Endothelial cell of umbilical vein (primary cell): ENCODE data around the gene CAPN2. TPM values are rescaled to one million over a fixed set of nuclear protein-coding genes. Genes with fewer than 3 reads are reported as not detected.

Experiments
- BruUV-seq: library from RNA; stranded (reverse); fragments of 400-500 nt; replicated peaks from 2 replicates; lab custom pipeline; 2021; lab: Mats Ljungman, UMichigan
- CTCF ChIA-PET: fragments of 300-600, 350-600 bp; sonication (Branson Sonifier 250); formaldehyde crosslinking; loops from one replicate; lab custom pipeline; 2021; ENCODE audit warnings: antibody characterized with exemption, inconsistent platforms; lab: Charles Lee
- POLR2A ChIA-PET: fragments of 300-600, 350-600 bp; sonication (Branson Sonifier 250); formaldehyde crosslinking; loops from one replicate; lab custom pipeline; 2021; ENCODE audit warnings: antibody characterized with exemption, inconsistent platforms; lab: Charles Lee
- DNase-seq: peaks from one replicate; pipeline ENCODE4 v3.0.0-alpha.2; 2011; ENCODE audit warnings: low read depth, low spot score
- FAIRE-seq: peaks from 2 replicates; lab custom pipeline; 2011; peaks lifted over from hg19 to GRCh38; lab: Jason Lieb, UNC
- H2AFZ ChIP-seq: 2 replicates; pipeline ENCODE4 v1.6.0; 2012; ENCODE audit warnings: low read depth, low read length, control low read depth, inconsistent platforms
- H3K27ac ChIP-seq: 2 replicates; pipeline ENCODE4 v1.5.1; 2011; ENCODE audit warnings: low read depth, mild to moderate bottlenecking, control low read depth, low read length, moderate library complexity; ENCODE audit not compliant: insufficient read depth
- H3K27me3 ChIP-seq, 2 experiments: 2 replicates each; pipeline versions ENCODE4 v1.6.0 to v1.6.1; 2011; ENCODE audit warnings: low read length in 2 of 2, mixed read lengths in 1 of 2; ENCODE audit not compliant: control insufficient read depth in 2 of 2, insufficient read depth in 2 of 2
- H3K36me3 ChIP-seq, 2 experiments: 2 replicates in 1 of 2; 3 replicates in 1 of 2; pipeline ENCODE4 v1.5.1; 2011; ENCODE audit warnings: low read length in 2 of 2, mild to moderate bottlenecking in 1 of 2, moderate library complexity in 1 of 2; ENCODE audit not compliant: control insufficient read depth in 2 of 2, insufficient read depth in 2 of 2; ENCODE audit errors: extremely low read depth in 1 of 2
- H3K4me1 ChIP-seq: 3 replicates; pipeline ENCODE4 v1.5.1; 2011; ENCODE audit warnings: mild to moderate bottlenecking, low read length; ENCODE audit not compliant: control insufficient read depth, insufficient read depth; ENCODE audit errors: extremely low read depth
- H3K4me2 ChIP-seq: 2 replicates; pipeline ENCODE4 v1.6.1; 2011; ENCODE audit warnings: low read length, control low read depth, mixed read lengths; ENCODE audit not compliant: insufficient read depth
- H3K4me3 ChIP-seq, 3 experiments: fragments of 200-600 bp in 1 of 3; sonication (generic), shearing (Covaris generic) in 1 of 3; replicated peaks in 1 of 3; 2 replicates each; pipeline ENCODE4 v1.5.1; 2011 to 2016; ENCODE audit warnings: control low read depth in 3 of 3, low read length in 3 of 3, mild to moderate bottlenecking in 2 of 3, inconsistent platforms in 1 of 3, low read depth in 1 of 3, moderate library complexity in 1 of 3; ENCODE audit not compliant: insufficient read depth in 1 of 3
- H3K79me2 ChIP-seq: 2 replicates; pipeline ENCODE4 v1.6.0; 2012; ENCODE audit warnings: low read length, inconsistent platforms; ENCODE audit not compliant: control insufficient read depth, insufficient read depth
- H3K9ac ChIP-seq: replicated peaks from 2 replicates; pipeline ENCODE3; 2011; ENCODE audit warnings: low read length, control low read depth; ENCODE audit not compliant: insufficient read depth; ENCODE audit errors: extremely low read depth
- H3K9me1 ChIP-seq: replicated peaks from 3 replicates; pipeline ENCODE4 v1.6.0; 2011; ENCODE audit warnings: mild to moderate bottlenecking, low read length; ENCODE audit not compliant: control insufficient read depth, insufficient read depth; ENCODE audit errors: extremely low read depth
- H3K9me3 ChIP-seq: replicated peaks from 2 replicates; pipeline ENCODE4 v1.5.1; 2012; ENCODE audit warnings: low read length, inconsistent platforms; ENCODE audit not compliant: control insufficient read depth, insufficient read depth
- H4K20me1 ChIP-seq: replicated peaks from 2 replicates; pipeline ENCODE3; 2011; ENCODE audit warnings: mild to moderate bottlenecking, low read length; ENCODE audit not compliant: control insufficient read depth, insufficient read depth; ENCODE audit errors: extremely low read depth
- CTCF ChIP-seq, 2 donors: IDR thresholded peaks; 1 replicate in 1 of 2; 2 replicates in 1 of 2; pipeline ENCODE4 v1.5.1; 2011; ENCODE audit warnings: low read length in 2 of 2, mild to moderate bottlenecking in 2 of 2, moderate library complexity in 2 of 2, control low read depth in 1 of 2, inconsistent platforms in 1 of 2, low read depth in 1 of 2; ENCODE audit not compliant: insufficient read depth in 1 of 2; ENCODE audit errors: extremely low read depth in 1 of 2
- EZH2 ChIP-seq: IDR thresholded peaks from 2 replicates; pipeline ENCODE4 v1.6.1; 2012; ENCODE audit warnings: borderline replicate concordance, low read depth, mild to moderate bottlenecking, moderate library complexity, low read length, inconsistent platforms; ENCODE audit not compliant: severe bottlenecking
- FOS ChIP-seq: IDR thresholded peaks from 2 replicates; pipeline ENCODE4 v1.6.1; 2011; ENCODE audit warnings: mild to moderate bottlenecking, low read length, moderate library complexity, borderline replicate concordance; ENCODE audit not compliant: insufficient read depth
- GATA2 ChIP-seq: IDR thresholded peaks from 2 replicates; pipeline ENCODE4 v1.7.0; 2011; ENCODE audit warnings: low read depth, mild to moderate bottlenecking, moderate library complexity, mixed read lengths, low read length; ENCODE audit not compliant: insufficient read length, insufficient read depth
- JUN ChIP-seq: IDR thresholded peaks from 2 replicates; pipeline ENCODE4 v1.6.1; 2011; ENCODE audit warnings: borderline replicate concordance, low read depth; ENCODE audit not compliant: insufficient read length, insufficient read depth
- MAX ChIP-seq: IDR thresholded peaks from 2 replicates; pipeline ENCODE4 v1.6.1; 2011; ENCODE audit not compliant: insufficient read depth, insufficient read length
- MYC ChIP-seq: IDR thresholded peaks from one replicate; pipeline ENCODE4 v1.6.1; 2011; ENCODE audit warnings: mild to moderate bottlenecking, low read depth, low read length
- POLR2A ChIP-seq: IDR thresholded peaks from 2 replicates; pipeline ENCODE4 v1.6.1; 2012; ENCODE audit warnings: low read depth, mild to moderate bottlenecking, control low read depth, low read length
- POLR2AphosphoS5 ChIP-seq: IDR thresholded peaks from 2 replicates; pipeline ENCODE4 v1.6.1; 2012; ENCODE audit warnings: low read depth, mild to moderate bottlenecking, control low read depth, low read length, moderate library complexity; ENCODE audit not compliant: insufficient read depth
- dilution Hi-C: fragments of 300-500 bp; cut with MboI; formaldehyde crosslinking; loops from one replicate; pipeline ENCODE4 v1.15.0; 2019; ENCODE audit warnings: low sequenced_read_pairs; ENCODE audit not compliant: extremely low pct_ligation_motif_present
- intact Hi-C: fragments of 100-400 bp; cut with micrococcal nuclease; formaldehyde crosslinking; loops from one replicate; pipeline ENCODE4 v1.10.0; 2022
- polyA plus RNA-seq, 4 experiments: library from polyadenylated mRNA; depleted of rRNA in 3 of 4; stranded (reverse) in 3 of 4; unstranded in 1 of 4; fragments of >200 nt; gene quantifications; 2 replicates each; pipeline versions ENCODE4 v1.2.1 to v1.2.3, GENCODE V29; 2011 to 2012; ENCODE audit warnings: missing spikeins in 1 of 4
- total RNA-seq: library from RNA; stranded (reverse); gene quantifications from 2 replicates; pipeline ENCODE4 v1.2.3, GENCODE V29; 2021

Gene CAPN2
- total and polyA plus RNA-seq, 2 donors (not counting 3 experiments of a cell fraction or from before 2014, with no cell fraction given) = 110 to 420 TPM

GRCh38 chr1:223669003-223669795 is 43.1 kb upstream of the CAPN2 start:
- Histone ChIP-seq H4K20me1 (no peaks in the 10 kb centered on the region), H3K9ac (no peak overlapping the region), H3K36me3 (no peaks in the 10 kb centered on the region), H2AFZ (no peak overlapping the region), H3K27ac (no peak overlapping the region), H3K4me1 (no peaks in the 10 kb centered on the region), H3K79me2 (no peaks in the 10 kb centered on the region), H3K9me1 (no peaks in the 10 kb centered on the region), H3K27me3 (no peaks in the 10 kb centered on the region), H3K4me3 (no peak overlapping the region), H3K9me3 (no peaks in the 10 kb centered on the region), H3K4me2 (no peak overlapping the region)
- BruUV-seq = no TSS peak
- POLR2A ChIA-PET = no interaction called here
- CTCF ChIA-PET = no interaction called here
- no peak for FAIRE-seq
- DNase-seq = no peak
- dilution Hi-C loops = no loop called here
- intact Hi-C loops = no loop called here
- TF ChIP-seq MYC = no peak
- TF ChIP-seq FOS = no peak
- TF ChIP-seq MAX = no peak
- TF ChIP-seq JUN = no peak
- no peak for TF ChIP-seq GATA2
- TF ChIP-seq POLR2AphosphoS5 = no peak
- TF ChIP-seq POLR2A = no peak
- TF ChIP-seq CTCF (IDR thresholded peaks at IDR 0.05; ENCODE audit: extremely low read depth in 1 of 2, insufficient read depth in 1 of 2, low read depth in 1 of 2, low read length in 2 of 2) = no peak
- TF ChIP-seq EZH2 = no peak
